ENCODE results near the gene PHYHD1.

PHYHD1 gene

GRCh38 chr9:128920381-128921058 is at the start of gene PHYHD1:
Gene PHYHD1, plus strand, starts transcription at chr9:128920982. Its CDS starts 1,342 bp downstream, at chr9:128922324.
- no peak for DNase-seq (ENCODE audit: low read depth)
- no peak for TF ChIP-seq CTCF (IDR thresholded peaks at IDR 0.05; ENCODE audit: insufficient read depth, low read depth, low read length, missing control alignments)
- no peak within 1 kb of the TSS for H3K4me3 ChIP-seq (ENCODE audit: low read depth, low read length)

DNA sequence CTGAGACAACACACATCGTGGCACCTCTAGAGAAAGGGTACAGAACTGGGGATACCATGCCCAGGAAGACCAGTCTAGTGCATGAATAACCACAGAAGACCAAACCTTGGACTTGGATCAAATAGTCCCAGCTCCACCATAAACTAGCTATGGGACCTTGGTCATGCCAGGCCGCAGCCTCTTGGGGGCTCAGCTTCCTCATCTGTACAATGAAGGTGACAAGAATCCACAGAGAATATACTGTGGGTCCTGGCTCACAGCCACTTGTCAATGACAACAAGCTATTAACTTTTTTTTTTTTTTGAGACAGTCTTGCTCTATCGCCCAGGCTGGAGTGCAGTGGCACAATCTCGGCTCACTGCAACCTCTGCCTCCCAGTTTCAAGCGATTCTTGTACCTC is 42.9 kb upstream of the PHYHD1 start:
- no peak for DNase-seq (ENCODE audit: low read depth)
- TF ChIP-seq CTCF (IDR thresholded peaks at IDR 0.05; ENCODE audit: insufficient read depth, low read depth, low read length, missing control alignments) = no peak
- H3K4me3 ChIP-seq (ENCODE audit: low read depth, low read length) = no peak overlapping the region

GRCh38 chr9:128881884-128882676 is 38.7 kb upstream of the PHYHD1 start, which contains the start of the genes KYAT1 and LRRC8A:
Gene KYAT1, minus strand, starts transcription at chr9:128881950. Its CDS starts 36,545 bp downstream, at chr9:128845405.
Gene LRRC8A, plus strand, starts transcription at chr9:128882133. Its CDS starts 25,032 bp downstream, at chr9:128907165.
- no peak for TF ChIP-seq CTCF (IDR thresholded peaks at IDR 0.05; ENCODE audit: insufficient read depth, low read depth, low read length, missing control alignments)
- DNase-seq (ENCODE audit: low read depth) = peak; percentile 97
- peak within 1 kb of the TSS; percentile 91 for H3K4me3 ChIP-seq (ENCODE audit: low read depth, low read length)

DNA sequence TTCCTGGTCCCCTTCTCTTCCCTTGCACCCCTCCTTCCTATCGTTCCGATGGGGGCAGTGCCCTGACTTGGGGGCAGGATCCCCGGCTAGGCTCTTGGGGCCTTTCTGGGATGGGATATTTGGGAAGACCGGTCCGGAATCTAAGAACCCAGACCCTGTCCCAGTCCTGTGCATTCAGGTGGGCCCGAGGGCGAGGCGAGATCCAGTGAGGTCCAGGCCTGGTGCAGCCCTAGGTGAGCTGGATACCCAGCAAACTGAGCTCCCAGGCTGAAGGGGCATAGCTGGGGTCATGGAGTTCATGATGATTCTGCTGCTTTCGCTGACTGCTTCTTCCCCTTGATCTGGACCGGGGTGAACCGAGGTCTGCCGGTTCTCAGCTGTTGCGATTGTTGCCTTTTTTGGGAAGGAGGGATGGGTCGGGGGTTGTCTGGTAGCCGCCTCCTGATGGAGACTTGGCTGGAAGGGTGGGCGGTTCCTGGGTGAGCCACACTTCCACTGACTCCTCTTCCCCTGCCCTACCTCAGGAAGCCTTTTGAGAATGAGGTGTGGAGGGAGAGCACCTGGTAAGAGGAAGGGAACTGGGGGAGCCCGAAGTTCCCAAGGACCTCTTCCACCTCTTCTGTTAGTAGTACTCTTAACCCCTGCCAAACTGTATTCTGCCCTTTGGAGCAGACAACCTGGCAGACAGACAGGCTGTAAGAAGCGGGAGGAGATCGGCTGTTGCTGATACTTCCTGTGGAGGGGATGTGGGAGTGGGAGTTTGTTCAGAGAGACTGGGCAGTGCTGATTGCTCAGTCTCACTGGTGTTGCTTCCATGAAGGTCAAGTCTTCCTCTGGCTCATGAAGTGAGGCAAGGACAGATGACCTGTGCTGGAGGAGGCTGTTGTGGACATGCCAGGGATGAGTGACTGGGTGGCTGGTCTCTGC is 37.8 kb upstream of the PHYHD1 start:
- peak overlapping the region; percentile 91 for H3K4me3 ChIP-seq (ENCODE audit: low read depth, low read length)
- DNase-seq (ENCODE audit: low read depth) = no peak
- no peak for TF ChIP-seq CTCF (IDR thresholded peaks at IDR 0.05; ENCODE audit: insufficient read depth, low read depth, low read length, missing control alignments)

DNA sequence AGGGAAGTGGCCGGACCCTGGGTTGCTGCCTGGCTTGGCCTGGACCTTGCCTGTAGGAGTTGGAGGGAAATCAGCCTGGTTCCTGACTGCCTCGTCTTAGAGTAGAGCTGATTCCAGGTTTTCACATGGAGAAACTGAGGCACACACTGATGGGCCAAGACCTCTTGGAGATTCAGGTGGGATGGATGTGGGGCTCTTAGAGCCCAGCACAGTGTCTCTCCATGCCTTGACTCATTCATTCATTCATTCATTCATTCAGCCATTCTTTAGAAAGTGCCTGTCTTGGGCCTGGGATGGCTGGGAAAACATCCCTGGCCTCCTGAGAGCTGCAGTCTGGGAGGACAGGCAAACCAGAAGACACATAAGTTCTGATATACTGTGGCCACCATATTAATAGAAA is 36.6 kb upstream of the PHYHD1 start:
- no peak for TF ChIP-seq CTCF (IDR thresholded peaks at IDR 0.05; ENCODE audit: insufficient read depth, low read depth, low read length, missing control alignments)
- H3K4me3 ChIP-seq (ENCODE audit: low read depth, low read length) = no peak overlapping the region

GRCh38 chr9:128885376-128885775 is 35.4 kb upstream of the PHYHD1 start:
- DNase-seq (ENCODE audit: low read depth) = no peak
- no peak for TF ChIP-seq CTCF (IDR thresholded peaks at IDR 0.05; ENCODE audit: insufficient read depth, low read depth, low read length, missing control alignments)

More for the DNA sequence above, 36.6 kb upstream of the PHYHD1 start:
- no peak for DNase-seq (ENCODE audit: low read depth)

More at GRCh38 chr9:128885376-128885775, 35.4 kb upstream of the PHYHD1 start:
- H3K4me3 ChIP-seq (ENCODE audit: low read depth, low read length) = no peak overlapping the region
